NT2/D1 (cell line): ENCODE results near the gene TMEM131L.

Experiments
- SUZ12 ChIP-seq: IDR thresholded peaks from 2 replicates; pipeline ENCODE4 v1.6.1; 2011; ENCODE audit not compliant: insufficient read length, insufficient read depth; ENCODE audit errors: extremely low read depth
- YY1 ChIP-seq: IDR thresholded peaks from 2 replicates; pipeline ENCODE4 v1.6.1; 2011; ENCODE audit not compliant: insufficient read length, insufficient read depth
- ZNF274 ChIP-seq: IDR thresholded peaks from 2 replicates; pipeline ENCODE4 v1.6.1; 2011; ENCODE audit warnings: mild to moderate bottlenecking, low read depth, low read length

DNA sequence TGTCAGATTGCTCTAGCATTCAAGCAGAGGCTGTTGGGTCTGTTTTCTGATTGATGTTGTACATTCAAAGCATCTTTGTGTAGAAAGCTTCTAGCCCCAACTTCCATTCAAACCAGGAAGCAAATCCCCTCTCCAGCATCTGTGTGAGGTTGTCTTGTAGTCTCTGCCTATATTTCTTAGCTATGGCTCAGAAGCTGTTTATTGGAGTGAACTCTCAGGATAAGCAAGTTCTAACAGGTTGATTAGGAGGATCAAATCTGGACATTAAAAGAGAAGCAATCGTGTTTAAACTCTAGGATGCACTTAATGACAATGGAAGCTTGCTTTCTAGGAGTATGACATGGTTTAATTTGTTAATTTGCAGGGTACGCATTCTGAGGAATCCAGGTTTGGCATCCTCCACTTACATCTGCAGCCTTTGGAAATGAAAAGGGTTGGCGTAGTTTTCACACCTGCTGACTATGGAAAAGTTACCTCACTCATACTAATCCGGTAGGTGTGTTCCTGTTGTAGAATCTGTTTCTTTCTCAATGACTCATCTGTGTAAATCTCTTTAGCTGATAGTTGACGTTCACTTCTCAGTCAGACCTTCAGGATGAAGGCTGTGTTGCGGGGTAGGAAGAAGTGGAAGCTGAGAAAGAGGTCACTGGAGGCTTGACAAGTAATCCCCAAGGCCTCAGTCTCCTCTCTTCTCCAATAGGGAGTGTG is 129.9 kb downstream of the TMEM131L start:
- TF ChIP-seq YY1 (no peak), ZNF274 (no peak), SUZ12 (no peak)
